ENCODE results near the gene RTN4R. TPM values are rescaled to one million over a fixed set of nuclear protein-coding genes. Genes with fewer than 3 reads are reported as not detected.
"Not testable (repeated sequence)": the region's sequence is repeated elsewhere in the genome, so short reads cannot be mapped to it uniquely, and the experiment has no call there.

The RTN4R gene
- total and polyA plus RNA-seq, 9 of the 15 experiments (the other 6 are each of a cell fraction or from before 2014, with no cell fraction given), result 0.04 to 2.8 (median 1.4) TPM; not detected in 3

DNA sequence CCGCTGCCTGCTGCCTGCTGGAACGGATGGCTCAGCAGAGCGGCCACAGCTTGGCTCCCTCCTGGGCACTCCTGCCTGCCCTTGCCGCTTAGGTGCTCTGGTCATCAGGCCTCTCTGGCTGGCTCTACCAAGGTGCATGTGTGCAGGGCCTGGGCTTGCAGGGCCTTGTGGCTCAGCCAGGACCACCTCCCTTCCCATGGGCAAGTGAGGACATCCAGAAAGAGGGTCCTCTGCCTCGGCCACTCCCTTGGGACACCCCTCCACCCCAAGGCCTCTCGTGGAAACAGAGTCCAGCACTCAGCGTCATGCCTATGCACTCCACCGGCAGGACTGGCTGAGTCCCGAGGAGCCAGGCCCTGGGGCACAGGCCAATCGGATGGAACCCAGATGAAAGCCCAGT lies 6.3 kb upstream of the RTN4R start:
- H3K9me3 ChIP-seq (replicated peaks; ENCODE audit: control insufficient read depth, insufficient read depth, low read depth, low read length); CTCF ChIA-PET (ENCODE audit: low intra/inter-chr PET ratio); H3K4me3 ChIP-seq; intact Hi-C loops (cut with micrococcal nuclease); H3K9me1 ChIP-seq (ENCODE audit: control insufficient read depth, insufficient read depth, low read length); H2AFZ ChIP-seq (ENCODE audit: low read depth, low read length); POLR2A ChIA-PET; H3K79me2 ChIP-seq (ENCODE audit: control insufficient read depth, insufficient read depth, low read length); ATAC-seq; in situ Hi-C loops (cut with MboI); H3K27ac ChIP-seq (ENCODE audit: extremely low read depth, low read depth, low read length); H3K4me2 ChIP-seq (ENCODE audit: insufficient read depth, low read length); H3K36me3 ChIP-seq (ENCODE audit: control insufficient read depth, insufficient read depth, low read length); FAIRE-seq; DNase-seq (ENCODE audit: extremely low read depth in 1 of 4, low spot score in 3 of 4); BruUV-seq (replicated peaks): not testable (repeated sequence)
- Histone ChIP-seq H3K9ac (ENCODE audit: insufficient read depth in 1 of 2, low read depth in 2 of 2, low read length in 2 of 2) (peak overlapping the region in 1 of 2 experiments; percentile 37; a peak in 1 of 4 replicates), H3K4me1 (replicated peaks in 1 of 2; ENCODE audit: control insufficient read depth in 2 of 2, insufficient read depth in 2 of 2, low read length in 2 of 2) (peaks cover 0 to 39% of the 10 kb centered on the region in 2 experiments; a peak in 3 of 5 replicates), H3K27me3 (ENCODE audit: control insufficient read depth in 2 of 2, insufficient read depth in 2 of 2, low read length in 2 of 2) (peaks cover 40 to 81% of the 10 kb centered on the region in 2 experiments; a peak in 4 of 5 replicates), H4K20me1 (replicated peaks; ENCODE audit: control insufficient read depth, insufficient read depth, low read length) (peaks cover 31% of the 10 kb centered on the region)
- WGBS (ENCODE audit: insufficient coverage, low coverage, missing lambda C conversion rate), result 6% methylated on average over 8 of the region's 10 CpGs

DNA sequence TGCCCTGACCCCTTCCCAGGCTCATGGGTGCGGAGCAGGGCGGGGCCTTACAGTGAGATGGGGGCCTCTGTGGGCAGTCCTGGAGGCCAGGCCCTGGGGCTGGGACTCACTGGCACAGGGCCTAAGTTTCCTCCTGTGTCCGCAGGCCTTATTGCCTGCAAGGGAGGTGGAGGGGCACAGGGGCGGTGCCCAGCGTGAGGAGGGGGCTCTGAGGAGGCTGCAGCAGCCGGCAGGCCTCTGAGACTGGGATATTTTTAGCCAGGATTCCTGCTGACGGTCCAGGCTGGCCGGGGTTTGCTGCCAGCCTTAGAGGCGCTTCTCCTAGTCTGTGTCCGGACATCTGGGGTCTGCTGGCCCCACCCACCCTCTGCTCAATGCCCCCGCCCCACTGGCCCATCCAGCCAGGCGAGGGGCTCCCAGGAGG lies 5.7 kb upstream of the RTN4R start:
- Histone ChIP-seq H3K27ac (ENCODE audit: extremely low read depth, low read depth, low read length) (no peak overlapping the region), H3K4me1 (replicated peaks in 1 of 2; ENCODE audit: control insufficient read depth in 2 of 2, insufficient read depth in 2 of 2, low read length in 2 of 2) (peaks cover 0 to 42% of the 10 kb centered on the region in 2 experiments; a peak in 2 of 5 replicates), H3K9ac (ENCODE audit: insufficient read depth in 1 of 2, low read depth in 2 of 2, low read length in 2 of 2) (peak overlapping the region in 1 of 2 experiments; percentile 71; a peak in 2 of 4 replicates), H2AFZ (ENCODE audit: low read depth, low read length) (no peak overlapping the region), H3K36me3 (ENCODE audit: control insufficient read depth, insufficient read depth, low read length) (no peaks in the 10 kb centered on the region), H3K27me3 (ENCODE audit: control insufficient read depth in 2 of 2, insufficient read depth in 2 of 2, low read length in 2 of 2) (peaks cover 37 to 79% of the 10 kb centered on the region in 2 experiments; a peak in 4 of 5 replicates), H3K4me3 (no peak overlapping the region), H3K9me1 (ENCODE audit: control insufficient read depth, insufficient read depth, low read length) (no peaks in the 10 kb centered on the region), H3K9me3 (replicated peaks; ENCODE audit: control insufficient read depth, insufficient read depth, low read depth, low read length) (no peaks in the 10 kb centered on the region), H4K20me1 (replicated peaks; ENCODE audit: control insufficient read depth, insufficient read depth, low read length) (peaks cover 31% of the 10 kb centered on the region), H3K79me2 (ENCODE audit: control insufficient read depth, insufficient read depth, low read length) (no peaks in the 10 kb centered on the region), H3K4me2 (ENCODE audit: insufficient read depth, low read length) (no peak overlapping the region)
- 4% methylated on average over 12 of the region's 12 CpGs for WGBS (ENCODE audit: insufficient coverage, low coverage, missing lambda C conversion rate)
- no TSS peak for BruUV-seq (replicated peaks)
- intact Hi-C loops (cut with micrococcal nuclease), result no loop called here
- ATAC-seq, result no peak
- ChIA-PET CTCF (ENCODE audit: low intra/inter-chr PET ratio) (no interaction called here), POLR2A (no interaction called here)
- FAIRE-seq, result no peak
- in situ Hi-C loops (cut with MboI), result no loop called here
- no peak for DNase-seq (ENCODE audit: extremely low read depth in 1 of 4, low spot score in 3 of 4)
- TF ChIP-seq PURB (CRISPR knock-in tag; IDR thresholded peaks at IDR 0.05; ENCODE audit: low read depth), result no peak
- TF ChIP-seq STAT5A (IDR thresholded peaks at IDR 0.05; ENCODE audit: borderline replicate concordance, low read length), result no peak
- TF ChIP-seq, protein P1, sequence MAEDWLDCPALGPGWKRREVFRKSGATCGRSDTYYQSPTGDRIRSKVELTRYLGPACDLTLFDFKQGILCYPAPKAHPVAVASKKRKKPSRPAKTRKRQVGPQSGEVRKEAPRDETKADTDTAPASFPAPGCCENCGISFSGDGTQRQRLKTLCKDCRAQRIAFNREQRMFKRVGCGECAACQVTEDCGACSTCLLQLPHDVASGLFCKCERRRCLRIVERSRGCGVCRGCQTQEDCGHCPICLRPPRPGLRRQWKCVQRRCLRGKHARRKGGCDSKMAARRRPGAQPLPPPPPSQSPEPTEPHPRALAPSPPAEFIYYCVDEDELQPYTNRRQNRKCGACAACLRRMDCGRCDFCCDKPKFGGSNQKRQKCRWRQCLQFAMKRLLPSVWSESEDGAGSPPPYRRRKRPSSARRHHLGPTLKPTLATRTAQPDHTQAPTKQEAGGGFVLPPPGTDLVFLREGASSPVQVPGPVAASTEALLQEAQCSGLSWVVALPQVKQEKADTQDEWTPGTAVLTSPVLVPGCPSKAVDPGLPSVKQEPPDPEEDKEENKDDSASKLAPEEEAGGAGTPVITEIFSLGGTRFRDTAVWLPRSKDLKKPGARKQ (CRISPR knock-in tag; IDR thresholded peaks at IDR 0.05), result no peak
- TF ChIP-seq NRF1 (conservative IDR thresholded peaks at IDR 0.05 in 1 of 2, IDR thresholded peaks at IDR 0.05 in 1 of 2), result no peak
- TF ChIP-seq JUND (IDR thresholded peaks at IDR 0.05; ENCODE audit: borderline replicate concordance, low read depth, low read length), result no peak
- TF ChIP-seq JUND (tag; IDR thresholded peaks at IDR 0.05; ENCODE audit: borderline replicate concordance, low read depth, low read length), result no peak
- no peak; the same call in 1 of the 2 replicates for TF ChIP-seq ZFX (CRISPR knock-in tag; IDR thresholded peaks at IDR 0.05)
- TF ChIP-seq NR1H2 (CRISPR knock-in tag; IDR thresholded peaks at IDR 0.05), result no peak
- no peak for TF ChIP-seq ZNF644 (tag; IDR thresholded peaks at IDR 0.05; ENCODE audit: low read depth)
- no peak for TF ChIP-seq RFX7 (CRISPR knock-in tag; IDR thresholded peaks at IDR 0.05)
- no peak for TF ChIP-seq PRMT5 (CRISPR knock-in tag; IDR thresholded peaks at IDR 0.05)
- no peak for TF ChIP-seq TFAM (CRISPR knock-in tag; conservative IDR thresholded peaks at IDR 0.05)
- no peak for TF ChIP-seq BHLHE40 (IDR thresholded peaks at IDR 0.05; ENCODE audit: low read length)
- TF ChIP-seq HIVEP1 (CRISPR knock-in tag; IDR thresholded peaks at IDR 0.05), result no peak
- TF ChIP-seq SMC3 (conservative IDR thresholded peaks at IDR 0.05; ENCODE audit: insufficient read depth, low read depth, low read length), result no peak
- no peak for TF ChIP-seq ZNF174 (CRISPR knock-in tag; IDR thresholded peaks at IDR 0.05)

All from K562 (cell line).